OCI-LY7 (cell line): ENCODE measurements around the gene SPRTN. TPM values are rescaled to one million over a fixed set of nuclear protein-coding genes. Genes with fewer than 3 reads are reported as not detected.

Experiments used
- BruUV-seq: library from RNA; stranded (reverse); fragments of 400-500 nt; replicated peaks from 2 replicates; lab custom pipeline; 2021; lab: Mats Ljungman, UMichigan
- CTCF ChIA-PET: fragments of 300-600 bp; sonication (Branson Sonifier 250); formaldehyde crosslinking; loops from one replicate; lab custom pipeline; 2022; ENCODE audit warnings: antibody characterized with exemption; ENCODE audit not compliant: unreplicated experiment; lab: Charles Lee
- POLR2A ChIA-PET: fragments of 300-600 bp; sonication (Branson Sonifier 250); formaldehyde crosslinking; loops from one replicate; lab custom pipeline; 2022; ENCODE audit warnings: antibody characterized with exemption; lab: Charles Lee
- DNase-seq: peaks from one replicate; pipeline ENCODE4 v3.0.0-alpha.2; 2015; ENCODE audit warnings: low spot score
- H2AFZ ChIP-seq: fragments of 200-600 bp; sonication (generic), shearing (Covaris generic); 2 replicates; pipeline ENCODE4 v1.6.1; 2014; ENCODE audit warnings: mild to moderate bottlenecking, antibody characterized with exemption, low read length, moderate library complexity
- H3K27ac ChIP-seq: fragments of 200-600 bp; sonication (generic); 2 replicates; pipeline ENCODE4 v1.5.1; 2014; ENCODE audit warnings: mixed run types, low read depth, mild to moderate bottlenecking, moderate library complexity, low read length, inconsistent platforms; ENCODE audit not compliant: poor library complexity, severe bottlenecking
- H3K36me3 ChIP-seq: fragments of 200-600 bp; sonication (generic); 2 replicates; pipeline ENCODE4 v1.6.1; 2014; ENCODE audit warnings: mild to moderate bottlenecking, antibody characterized with exemption, low read length, moderate library complexity, mixed read lengths; ENCODE audit not compliant: insufficient read depth
- H3K4me1 ChIP-seq: fragments of 200-600 bp; sonication (generic); 2 replicates; pipeline ENCODE4 v1.5.1; 2014; ENCODE audit warnings: mild to moderate bottlenecking, low read length; ENCODE audit not compliant: insufficient read depth, poor library complexity, severe bottlenecking
- H3K4me2 ChIP-seq: fragments of 200-600 bp; sonication (generic); 2 replicates; pipeline ENCODE4 v1.6.1; 2014; ENCODE audit warnings: mild to moderate bottlenecking, low read length
- H3K4me3 ChIP-seq: fragments of 200-600 bp; sonication (generic); 2 replicates; pipeline ENCODE4 v1.5.1; 2014; ENCODE audit warnings: mild to moderate bottlenecking, low read depth, low read length; ENCODE audit not compliant: poor library complexity, severe bottlenecking
- H3K79me2 ChIP-seq: fragments of 200-600 bp; sonication (generic); 2 replicates; pipeline ENCODE4 v1.6.1; 2016; ENCODE audit warnings: low read depth, mild to moderate bottlenecking, low read length, moderate library complexity, mixed read lengths; ENCODE audit not compliant: insufficient read depth
- H3K9me2 ChIP-seq: fragments of 200-600 bp; sonication (generic); 2 replicates; pipeline ENCODE4 v1.6.1; 2016; ENCODE audit warnings: mild to moderate bottlenecking, low read length, mixed read lengths; ENCODE audit not compliant: insufficient read depth
- H3K9me3 ChIP-seq: fragments of 200-600 bp; sonication (generic); 2 replicates; pipeline ENCODE4 v1.6.1; 2014; ENCODE audit warnings: mild to moderate bottlenecking, mixed run types, low read length, mixed read lengths
- H4K20me1 ChIP-seq: fragments of 200-600 bp; sonication (generic); 2 replicates; pipeline ENCODE4 v1.6.1; 2014; ENCODE audit warnings: mild to moderate bottlenecking, antibody characterized with exemption, low read length, moderate library complexity, mixed read lengths; ENCODE audit not compliant: insufficient read depth
- EZH2phosphoT487 ChIP-seq: fragments of 200-600 bp; sonication (generic); IDR thresholded peaks from 2 replicates; pipeline ENCODE4 v1.6.1; 2018; ENCODE audit warnings: low read depth, borderline replicate concordance, mild to moderate bottlenecking, mixed run types, antibody characterized with exemption, low read length, moderate library complexity, mixed read lengths
- intact Hi-C: fragments of 100-400 bp; cut with micrococcal nuclease; formaldehyde crosslinking; loops from one replicate; pipeline ENCODE4 v1.10.0; 2022; ENCODE audit not compliant: unreplicated experiment
- total RNA-seq, 2 experiments: library from RNA; depleted of rRNA in 1 of 2; stranded (reverse); fragments of >200 nt in 1 of 2; shearing (Covaris generic) in 1 of 2; gene quantifications; 2 replicates each; pipeline ENCODE4 v1.2.3, GENCODE V29; 2014 to 2022
- TF ChIP-seq, protein P1 (sequence below): fragments of 200-600 bp; sonication (generic); conservative IDR thresholded peaks from 2 replicates; pipeline ENCODE4 v1.5.1; 2014; ENCODE audit warnings: mild to moderate bottlenecking, antibody characterized with exemption, low read length, moderate library complexity, mixed read lengths

SPRTN gene
- total RNA-seq, 2 experiments from 2014 or later: 10.9 to 16.4 TPM

DNA sequence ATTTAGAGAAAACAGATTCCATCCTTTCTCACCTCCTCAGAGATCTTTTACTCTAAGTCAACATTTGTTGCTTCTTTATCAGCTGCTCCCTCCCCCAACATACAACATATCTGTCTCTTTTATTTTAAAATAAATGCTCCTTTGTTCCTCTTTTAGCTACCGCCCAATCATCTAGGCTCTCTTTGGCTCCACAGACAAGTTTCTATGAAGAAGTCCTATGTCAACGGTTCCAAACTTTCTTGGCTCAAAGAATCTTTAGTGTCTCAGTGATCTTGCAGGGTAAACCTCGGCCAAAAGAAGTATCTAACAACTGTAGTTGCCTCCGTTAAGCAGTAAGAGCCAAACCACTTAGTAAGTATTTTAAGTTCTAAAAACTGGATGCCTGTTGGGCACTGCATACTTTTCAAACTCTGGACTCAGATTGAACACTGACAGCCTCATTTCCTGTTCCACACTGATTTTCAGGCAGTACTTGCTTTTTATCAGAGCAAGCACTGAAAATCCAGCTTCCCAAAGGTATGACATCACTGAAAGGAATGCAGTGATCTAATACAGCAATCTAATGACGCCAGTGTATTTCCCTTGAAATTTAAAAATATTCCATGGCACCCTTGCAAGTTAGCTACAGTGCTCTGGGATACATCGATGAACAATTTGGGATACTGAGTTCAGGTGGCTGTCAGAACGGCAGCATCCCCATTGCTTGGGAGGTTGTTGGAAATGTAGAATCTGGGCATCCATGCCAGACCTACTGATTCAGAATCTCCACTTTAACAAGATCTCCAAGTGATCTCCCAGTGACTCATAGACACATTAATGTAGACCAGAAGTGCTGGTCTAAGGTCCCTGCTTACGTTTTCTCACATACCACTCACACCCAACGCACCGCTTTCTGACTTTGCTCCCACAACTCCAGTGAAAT is 57.2 kb downstream of the SPRTN start:
- POLR2A ChIA-PET: interaction anchor here (0.6 to 1.0 kb wide), 2 partner anchors 23 to 101 kb away, joined by 3 to 4 read pairs; no protein-coding TSS in a partner anchor
- Histone ChIP-seq H2AFZ (no peak overlapping the region), H3K36me3 (no peaks in the 10 kb centered on the region), H3K4me2 (no peak overlapping the region), H3K4me3 (no peak overlapping the region), H4K20me1 (0 out of 2 replicates have a peak, but pooled peaks cover 4% of the 10 kb centered on the region), H3K27ac (no peak overlapping the region), H3K79me2 (peaks cover 5% of the 10 kb centered on the region; the same call in 1 of the 2 replicates), H3K9me3 (no peaks in the 10 kb centered on the region), H3K4me1 (no peaks in the 10 kb centered on the region), H3K9me2 (no peaks in the 10 kb centered on the region)
- intact Hi-C loops: no loop called here
- BruUV-seq: no TSS peak
- no peak for TF ChIP-seq EZH2phosphoT487
- TF ChIP-seq, protein P1, sequence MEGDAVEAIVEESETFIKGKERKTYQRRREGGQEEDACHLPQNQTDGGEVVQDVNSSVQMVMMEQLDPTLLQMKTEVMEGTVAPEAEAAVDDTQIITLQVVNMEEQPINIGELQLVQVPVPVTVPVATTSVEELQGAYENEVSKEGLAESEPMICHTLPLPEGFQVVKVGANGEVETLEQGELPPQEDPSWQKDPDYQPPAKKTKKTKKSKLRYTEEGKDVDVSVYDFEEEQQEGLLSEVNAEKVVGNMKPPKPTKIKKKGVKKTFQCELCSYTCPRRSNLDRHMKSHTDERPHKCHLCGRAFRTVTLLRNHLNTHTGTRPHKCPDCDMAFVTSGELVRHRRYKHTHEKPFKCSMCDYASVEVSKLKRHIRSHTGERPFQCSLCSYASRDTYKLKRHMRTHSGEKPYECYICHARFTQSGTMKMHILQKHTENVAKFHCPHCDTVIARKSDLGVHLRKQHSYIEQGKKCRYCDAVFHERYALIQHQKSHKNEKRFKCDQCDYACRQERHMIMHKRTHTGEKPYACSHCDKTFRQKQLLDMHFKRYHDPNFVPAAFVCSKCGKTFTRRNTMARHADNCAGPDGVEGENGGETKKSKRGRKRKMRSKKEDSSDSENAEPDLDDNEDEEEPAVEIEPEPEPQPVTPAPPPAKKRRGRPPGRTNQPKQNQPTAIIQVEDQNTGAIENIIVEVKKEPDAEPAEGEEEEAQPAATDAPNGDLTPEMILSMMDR: no peak
- CTCF ChIA-PET: no interaction called here
- no peak for DNase-seq

DNA sequence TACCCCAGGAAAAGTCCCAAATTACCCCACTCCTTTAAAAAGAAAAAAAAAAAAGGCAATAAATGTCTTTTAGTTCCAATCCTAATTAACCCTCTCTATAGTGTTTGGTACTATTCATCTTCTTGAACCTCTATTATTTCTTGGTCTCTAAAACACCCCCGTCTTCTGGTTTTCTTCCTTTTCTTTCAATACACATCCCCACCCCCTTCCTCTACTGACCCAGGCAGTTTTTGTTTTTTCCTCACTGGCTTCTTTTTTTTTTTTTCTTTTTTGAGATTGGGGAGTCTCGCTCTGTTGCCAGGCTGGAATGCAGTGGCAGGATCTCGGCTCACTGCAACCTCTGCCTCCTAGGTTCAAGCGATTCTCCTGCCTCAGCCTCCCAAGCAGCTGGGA is 57.9 kb downstream of the SPRTN start:
- H3K27ac ChIP-seq: no peak overlapping the region
- peaks cover 5% of the 10 kb centered on the region; the same call in 1 of the 2 replicates for H3K79me2 ChIP-seq
- no peak overlapping the region for H2AFZ ChIP-seq
- intact Hi-C loops: no loop called here
- H4K20me1 ChIP-seq: 0 out of 2 replicates have a peak, but pooled peaks cover 4% of the 10 kb centered on the region
- no peak overlapping the region for H3K4me2 ChIP-seq
- POLR2A ChIA-PET: no interaction called here
- DNase-seq: no peak
- BruUV-seq: no TSS peak
- H3K4me1 ChIP-seq: no peaks in the 10 kb centered on the region
- H3K9me2 ChIP-seq: no peaks in the 10 kb centered on the region
- CTCF ChIA-PET: no interaction called here
- no peaks in the 10 kb centered on the region for H3K9me3 ChIP-seq
- TF ChIP-seq EZH2phosphoT487: no peak
- TF ChIP-seq, protein P1: no peak
- H3K36me3 ChIP-seq: no peaks in the 10 kb centered on the region
- no peak overlapping the region for H3K4me3 ChIP-seq

DNA sequence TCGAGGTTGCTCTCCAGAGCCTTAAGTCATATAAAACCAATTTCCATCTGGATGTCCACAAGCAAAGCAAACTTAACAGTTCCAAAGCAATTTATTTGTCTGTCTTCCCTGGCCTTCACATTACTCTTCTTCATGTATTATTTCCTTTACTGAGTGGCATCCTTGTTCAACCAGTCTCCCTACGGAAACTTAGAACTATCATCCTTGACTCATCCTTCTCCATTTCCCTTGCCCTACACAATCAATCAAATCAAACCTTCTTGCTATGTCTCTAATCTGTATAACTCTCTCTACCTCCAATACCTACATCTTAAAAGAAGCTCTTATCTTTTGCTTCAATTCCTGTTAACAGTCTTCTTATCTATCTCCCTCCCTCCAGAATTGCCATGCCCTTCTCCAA is 58.5 kb downstream of the SPRTN start:
- 0 out of 2 replicates have a peak, but pooled peaks cover 4% of the 10 kb centered on the region for H4K20me1 ChIP-seq
- POLR2A ChIA-PET: no interaction called here

More for the DNA sequence above, 58.5 kb downstream of the SPRTN start:
- TF ChIP-seq, protein P1: no peak
- no peak for TF ChIP-seq EZH2phosphoT487
- no peak for DNase-seq
- H3K4me1 ChIP-seq: no peaks in the 10 kb centered on the region
- no peaks in the 10 kb centered on the region for H3K36me3 ChIP-seq
- BruUV-seq: no TSS peak
- no peak overlapping the region for H3K4me2 ChIP-seq
- no peaks in the 10 kb centered on the region for H3K9me3 ChIP-seq
- no peak overlapping the region for H3K27ac ChIP-seq
- intact Hi-C loops: no loop called here
- no peak overlapping the region for H2AFZ ChIP-seq
- H3K9me2 ChIP-seq: no peaks in the 10 kb centered on the region
- no peak overlapping the region for H3K4me3 ChIP-seq
- peaks cover 5% of the 10 kb centered on the region; the same call in 1 of the 2 replicates for H3K79me2 ChIP-seq
- CTCF ChIA-PET: no interaction called here
